Muscle layer of duodenum (tissue), 2 donors: ENCODE measurements around the gene SIRT2.
"Not testable (repeated sequence)": the region's sequence is repeated elsewhere in the genome, so short reads cannot be mapped to it uniquely, and the experiment has no call there.

ENCODE experiments used
- H3K27ac ChIP-seq: one replicate; pipeline ENCODE4 v1.7.0; 2013; ENCODE audit warnings: mild to moderate bottlenecking, low read length
- H3K27me3 ChIP-seq: one replicate; pipeline ENCODE4 v1.7.0; 2013; ENCODE audit warnings: low read depth, mild to moderate bottlenecking, control low read depth, low read length
- H3K36me3 ChIP-seq, 2 donors: one replicate each; pipeline ENCODE4 v1.7.0; 2013; ENCODE audit warnings: low read length in 2 of 2, control low read depth in 1 of 2, mild to moderate bottlenecking in 1 of 2; ENCODE audit not compliant: insufficient read depth in 2 of 2, control insufficient read depth in 1 of 2
- H3K4me1 ChIP-seq, 2 donors: one replicate each; pipeline ENCODE4 v1.7.0; 2013; ENCODE audit warnings: low read length in 2 of 2, mild to moderate bottlenecking in 2 of 2, control low read depth in 1 of 2, moderate library complexity in 1 of 2; ENCODE audit not compliant: insufficient read depth in 2 of 2, control insufficient read depth in 1 of 2
- H3K4me3 ChIP-seq, 2 donors: one replicate each; pipeline ENCODE4 v1.7.0; 2013; ENCODE audit warnings: low read length in 2 of 2, low read depth in 1 of 2, mild to moderate bottlenecking in 1 of 2
- H3K9me3 ChIP-seq, 2 donors: one replicate each; pipeline ENCODE4 v1.7.0; 2013; ENCODE audit warnings: low read length in 2 of 2, control low read depth in 1 of 2, mild to moderate bottlenecking in 1 of 2; ENCODE audit not compliant: control insufficient read depth in 1 of 2
- donor health status: healthy.

The SIRT2 gene

DNA sequence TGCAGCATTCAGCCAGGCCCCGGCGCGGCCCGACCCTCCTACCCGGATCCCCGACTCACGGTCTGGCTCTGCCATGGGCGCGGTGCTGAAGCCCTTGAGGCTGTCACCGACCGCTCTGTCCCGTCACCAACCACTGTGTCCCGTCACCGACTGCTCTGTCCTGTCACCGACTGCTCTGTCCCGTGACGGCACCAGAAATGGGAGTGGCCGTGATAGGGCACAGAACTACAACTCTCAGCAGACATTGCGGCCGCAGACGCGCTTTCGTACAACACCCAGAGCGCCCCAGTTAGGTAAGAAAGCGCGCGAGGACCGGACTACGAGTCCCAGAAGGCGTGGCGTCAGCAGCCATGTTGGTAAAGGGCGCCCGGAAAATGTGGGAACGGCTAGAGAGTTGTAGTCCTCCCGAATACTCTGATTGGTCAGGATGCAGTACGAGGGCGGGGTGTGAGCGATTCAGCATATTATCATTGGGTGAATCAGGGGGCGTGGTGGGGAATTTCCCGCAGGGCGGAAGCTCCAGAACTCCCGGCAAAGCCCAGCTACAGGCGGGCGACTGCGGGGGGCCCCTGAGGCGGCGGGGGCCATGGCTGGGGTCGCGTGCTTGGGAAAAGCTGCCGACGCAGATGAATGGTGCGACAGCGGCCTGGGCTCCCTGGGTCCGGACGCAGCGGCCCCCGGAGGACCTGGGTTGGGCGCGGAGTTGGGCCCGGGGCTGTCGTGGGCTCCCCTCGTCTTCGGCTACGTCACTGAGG lies at the start of gene SIRT2, which contains the start of gene NFKBIB:
TSS of gene SIRT2 (minus strand) at position 172 of the 755 bp plus-strand sequence. CDS start at position 75, 97 bp downstream.
TSS of gene NFKBIB (plus strand) at position 523 of the 755 bp plus-strand sequence. CDS start at position 587, 64 bp downstream.
- H3K9me3 ChIP-seq = no peaks in the 10 kb centered on the region
- peaks cover 18 to 32% of the 10 kb centered on the region in 2 donors for H3K4me1 ChIP-seq
- H3K27me3 ChIP-seq = no peaks in the 10 kb centered on the region

GRCh38 chr19:38946229-38947010 lies 47.0 kb upstream of the SIRT2 start:
- H3K36me3 ChIP-seq = peaks cover 5 to 9% of the 10 kb centered on the region in 2 donors
- no peaks in the 10 kb centered on the region for H3K27me3 ChIP-seq
- no peak overlapping the region for H3K27ac ChIP-seq
- H3K4me3 ChIP-seq = no peak overlapping the region
- H3K9me3 ChIP-seq = no peaks in the 10 kb centered on the region
- peaks cover 0 to 10% of the 10 kb centered on the region in 2 donors for H3K4me1 ChIP-seq

More for the DNA sequence above, at the start of gene SIRT2, which contains the start of gene NFKBIB:
- peak within 1 kb of the TSS; percentile 84 to 87 for H3K4me3 ChIP-seq
- H3K27ac ChIP-seq = peak within 1 kb of the TSS; percentile 88
- H3K36me3 ChIP-seq = peaks cover 5 to 6% of the 10 kb centered on the region in 2 donors

GRCh38 chr19:38945562-38946228 lies 46.3 kb upstream of the SIRT2 start:
- no peaks in the 10 kb centered on the region for H3K27me3 ChIP-seq
- H3K27ac ChIP-seq = no peak overlapping the region
- H3K9me3 ChIP-seq = no peaks in the 10 kb centered on the region
- peaks cover 0 to 10% of the 10 kb centered on the region in 2 donors for H3K4me1 ChIP-seq
- peaks cover 5 to 9% of the 10 kb centered on the region in 2 donors for H3K36me3 ChIP-seq
- H3K4me3 ChIP-seq = no peak overlapping the region

- Histone ChIP-seq H3K4me3 (no peak overlapping the region), H3K27ac (no peak overlapping the region), H3K4me1 (peaks cover 0 to 4% of the 10 kb centered on the region in 2 donors), H3K9me3 (no peaks in the 10 kb centered on the region), H3K27me3 (no peaks in the 10 kb centered on the region), H3K36me3 (peaks cover 5 to 9% of the 10 kb centered on the region in 2 donors)
These were observed 45.6 kb upstream of the SIRT2 start for GRCh38 chr19:38944981-38945506.

GRCh38 chr19:38942471-38943181 lies 43.2 kb upstream of the SIRT2 start:
- H3K36me3 ChIP-seq = peaks cover 5 to 9% of the 10 kb centered on the region in 2 donors
- no peak overlapping the region for H3K4me3 ChIP-seq
- no peaks in the 10 kb centered on the region for H3K4me1 ChIP-seq
- no peak overlapping the region for H3K27ac ChIP-seq
- H3K9me3 ChIP-seq = no peaks in the 10 kb centered on the region
- H3K27me3 ChIP-seq = no peaks in the 10 kb centered on the region

DNA sequence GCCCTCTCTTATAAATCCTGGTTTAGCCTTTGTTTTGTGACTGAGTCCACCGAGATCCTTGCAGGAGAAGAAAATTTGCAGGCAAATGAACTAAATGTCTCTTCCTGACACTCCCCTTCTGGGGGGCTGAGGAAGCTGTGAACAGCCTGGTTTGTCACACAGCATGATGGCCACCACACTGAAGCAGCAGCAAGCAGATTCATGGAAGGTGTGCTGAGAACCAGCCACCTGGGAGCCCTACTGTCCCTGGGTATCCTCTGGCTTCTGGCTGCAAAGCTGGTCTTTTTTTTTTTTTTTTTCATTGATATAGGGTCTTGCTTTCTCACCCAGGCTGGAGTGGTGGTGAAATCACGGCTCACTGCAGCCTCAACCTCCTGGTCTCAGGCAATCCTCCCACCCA lies 42.6 kb upstream of the SIRT2 start:
- Histone ChIP-seq H3K27ac (no peak overlapping the region), H3K4me3 (no peak overlapping the region), H3K36me3 (peaks cover 5 to 9% of the 10 kb centered on the region in 2 donors), H3K4me1 (no peaks in the 10 kb centered on the region), H3K27me3 (no peaks in the 10 kb centered on the region), H3K9me3 (no peaks in the 10 kb centered on the region)

- H3K27ac ChIP-seq, H3K27me3 ChIP-seq, H3K36me3 ChIP-seq, H3K4me1 ChIP-seq, H3K9me3 ChIP-seq, H3K4me3 ChIP-seq: not testable (repeated sequence)
These were observed 42.0 kb upstream of the SIRT2 start for GRCh38 chr19:38941466-38941865.

- Histone ChIP-seq H3K9me3 (no peaks in the 10 kb centered on the region), H3K36me3 (peaks cover 4 to 5% of the 10 kb centered on the region in 2 donors), H3K27me3 (no peaks in the 10 kb centered on the region), H3K4me3 (no peak overlapping the region), H3K27ac (no peak overlapping the region), H3K4me1 (no peaks in the 10 kb centered on the region)
These were observed 40.5 kb upstream of the SIRT2 start for GRCh38 chr19:38939957-38940356.

DNA sequence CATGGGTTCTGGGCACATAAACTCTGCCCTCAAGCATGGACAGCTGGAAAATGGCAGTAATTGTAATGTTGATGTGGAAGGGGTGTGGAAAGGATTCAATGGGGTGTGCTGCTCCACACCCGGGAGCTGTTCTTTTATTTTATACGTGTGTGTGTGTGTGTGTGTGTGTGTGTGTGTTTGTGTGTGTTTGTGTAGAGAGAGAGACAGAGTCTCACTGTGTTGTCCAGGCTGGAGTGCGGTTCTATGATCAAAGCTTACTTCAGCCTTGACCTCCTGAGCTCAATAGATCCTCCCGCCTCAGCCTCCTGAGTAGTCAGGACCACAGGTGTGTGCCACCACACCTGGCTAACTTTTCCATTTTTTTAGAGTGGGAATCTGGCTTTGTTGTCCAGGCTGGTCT lies 34.1 kb upstream of the SIRT2 start:
- Histone ChIP-seq H3K27ac (no peak overlapping the region), H3K9me3 (no peaks in the 10 kb centered on the region), H3K4me3 (no peak overlapping the region)

DNA sequence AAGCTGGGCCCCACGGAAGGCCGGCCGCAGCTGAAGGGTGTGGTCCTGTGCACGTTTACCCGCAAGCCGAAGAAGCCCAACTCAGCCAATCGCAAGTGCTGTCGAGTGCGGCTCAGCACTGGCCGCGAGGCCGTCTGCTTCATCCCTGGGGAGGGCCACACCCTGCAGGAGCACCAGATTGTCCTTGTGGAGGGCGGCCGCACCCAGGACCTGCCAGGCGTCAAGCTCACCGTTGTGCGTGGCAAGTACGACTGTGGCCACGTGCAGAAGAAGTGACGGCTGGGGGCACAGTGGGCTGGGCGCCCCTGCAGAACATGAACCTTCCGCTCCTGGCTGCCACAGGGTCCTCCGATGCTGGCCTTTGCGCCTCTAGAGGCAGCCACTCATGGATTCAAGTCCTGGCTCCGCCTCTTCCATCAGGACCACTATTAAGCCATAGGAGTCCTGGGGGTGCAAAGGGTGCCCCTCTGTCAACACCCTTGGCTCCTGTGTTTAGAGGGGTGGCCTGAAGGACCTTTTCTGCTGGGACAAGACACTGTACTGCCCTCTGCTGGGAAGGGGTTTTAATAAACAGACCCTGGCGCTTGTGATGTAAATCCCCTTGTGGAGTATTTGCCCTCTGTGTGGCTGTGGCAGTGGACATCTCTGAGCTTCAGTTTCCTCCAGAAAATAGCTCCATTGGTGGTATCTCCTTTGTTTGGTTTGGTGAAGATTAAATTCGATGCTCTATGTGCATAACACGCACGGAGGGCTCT lies 33.2 kb upstream of the SIRT2 start:
- H3K9me3 ChIP-seq = no peaks in the 10 kb centered on the region
- no peak overlapping the region for H3K27ac ChIP-seq
- no peaks in the 10 kb centered on the region for H3K27me3 ChIP-seq
- H3K36me3 ChIP-seq = peaks cover 3 to 22% of the 10 kb centered on the region in 2 donors
- H3K4me3 ChIP-seq = no peak overlapping the region
- peaks cover 0 to 23% of the 10 kb centered on the region in 2 donors for H3K4me1 ChIP-seq

More for the DNA sequence above, 34.1 kb upstream of the SIRT2 start:
- H3K4me1 ChIP-seq = peaks cover 0 to 23% of the 10 kb centered on the region in 2 donors
- no peaks in the 10 kb centered on the region for H3K27me3 ChIP-seq
- peaks cover 3 to 22% of the 10 kb centered on the region in 2 donors for H3K36me3 ChIP-seq
